Mammary epithelial cell (primary cell): Measurements from ENCODE around the gene CD200R1.

ENCODE experiments used
- EZH2 ChIP-seq: IDR thresholded peaks from 2 replicates; pipeline ENCODE4 v1.6.1; 2012; ENCODE audit warnings: low read length, inconsistent platforms, borderline replicate concordance
- TF ChIP-seq, protein P1 (sequence below), 2 donors: IDR thresholded peaks in 1 of 2; conservative IDR thresholded peaks in 1 of 2; 2 replicates each; pipeline ENCODE4 v1.5.1; 2011 to 2012; ENCODE audit warnings: inconsistent platforms in 2 of 2, low read length in 2 of 2, mild to moderate bottlenecking in 2 of 2, control low read depth in 1 of 2, low read depth in 1 of 2; ENCODE audit not compliant: insufficient read depth in 1 of 2; ENCODE audit errors: extremely low read depth in 1 of 2

- TF ChIP-seq, protein P1, sequence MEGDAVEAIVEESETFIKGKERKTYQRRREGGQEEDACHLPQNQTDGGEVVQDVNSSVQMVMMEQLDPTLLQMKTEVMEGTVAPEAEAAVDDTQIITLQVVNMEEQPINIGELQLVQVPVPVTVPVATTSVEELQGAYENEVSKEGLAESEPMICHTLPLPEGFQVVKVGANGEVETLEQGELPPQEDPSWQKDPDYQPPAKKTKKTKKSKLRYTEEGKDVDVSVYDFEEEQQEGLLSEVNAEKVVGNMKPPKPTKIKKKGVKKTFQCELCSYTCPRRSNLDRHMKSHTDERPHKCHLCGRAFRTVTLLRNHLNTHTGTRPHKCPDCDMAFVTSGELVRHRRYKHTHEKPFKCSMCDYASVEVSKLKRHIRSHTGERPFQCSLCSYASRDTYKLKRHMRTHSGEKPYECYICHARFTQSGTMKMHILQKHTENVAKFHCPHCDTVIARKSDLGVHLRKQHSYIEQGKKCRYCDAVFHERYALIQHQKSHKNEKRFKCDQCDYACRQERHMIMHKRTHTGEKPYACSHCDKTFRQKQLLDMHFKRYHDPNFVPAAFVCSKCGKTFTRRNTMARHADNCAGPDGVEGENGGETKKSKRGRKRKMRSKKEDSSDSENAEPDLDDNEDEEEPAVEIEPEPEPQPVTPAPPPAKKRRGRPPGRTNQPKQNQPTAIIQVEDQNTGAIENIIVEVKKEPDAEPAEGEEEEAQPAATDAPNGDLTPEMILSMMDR (conservative IDR thresholded peaks at IDR 0.05 in 1 of 2, IDR thresholded peaks at IDR 0.05 in 1 of 2; ENCODE audit: extremely low read depth in 1 of 2, insufficient read depth in 1 of 2, low read depth in 1 of 2, low read length in 2 of 2), result no peak
- TF ChIP-seq EZH2, result no peak
These were observed 99.3 kb downstream of the CD200R1 start for GRCh38 chr3:112875561-112875960.
